B cell (primary cell): ENCODE results near the gene DBX1. TPM values are rescaled to one million over a fixed set of nuclear protein-coding genes. Genes with fewer than 3 reads are reported as not detected.

Source experiments
- ATAC-seq: fragments of 200-7000 bp; cut with Tn5 transposase; one replicate; pipeline ENCODE4 v1.10.0; 2021; ENCODE audit warnings: low read depth, mild to moderate bottlenecking, moderate number of reproducible peaks, moderate library complexity
- CTCF ChIA-PET: fragments of 350-600 bp; sonication (Branson Sonifier 250); formaldehyde crosslinking; loops from one replicate; lab custom pipeline; 2021; ENCODE audit warnings: antibody characterized with exemption, inconsistent platforms; lab: Charles Lee
- POLR2A ChIA-PET: fragments of 350-600 bp; sonication (Branson Sonifier 250); formaldehyde crosslinking; loops from one replicate; lab custom pipeline; 2021; ENCODE audit warnings: antibody characterized with exemption; lab: Charles Lee
- DNase-seq: peaks from one replicate; pipeline ENCODE4 v3.0.0; 2013
- H2AFZ ChIP-seq: 2 replicates; pipeline ENCODE4 v1.6.1; 2012; ENCODE audit warnings: mild to moderate bottlenecking, low read depth, low read length; ENCODE audit not compliant: insufficient read depth, poor library complexity, severe bottlenecking
- H3K27ac ChIP-seq, 2 donors: 1 replicate in 1 of 2; 2 replicates in 1 of 2; pipeline ENCODE4 v1.5.1; 2012 to 2013; ENCODE audit warnings: low read length in 2 of 2, mild to moderate bottlenecking in 2 of 2, moderate library complexity in 1 of 2
- H3K27me3 ChIP-seq, 4 experiments: fragments of 200-600 bp in 1 of 4; sonication (generic) in 1 of 4; replicated peaks in 1 of 4; 1 replicate in 2 of 4; 2 replicates in 2 of 4; pipeline versions ENCODE4 v1.6.1 to v1.7.0; 2013 to 2016; ENCODE audit warnings: low read length in 3 of 4, mild to moderate bottlenecking in 2 of 4, mixed read lengths in 1 of 4, moderate library complexity in 1 of 4; ENCODE audit not compliant: insufficient read depth in 4 of 4, control insufficient read depth in 3 of 4; ENCODE audit errors: control extremely low read depth in 1 of 4
- H3K36me3 ChIP-seq, 2 experiments: replicated peaks in 1 of 2; 1 replicate in 1 of 2; 2 replicates in 1 of 2; pipeline versions ENCODE4 v1.6.1 to v1.7.1; 2013; ENCODE audit warnings: low read length in 1 of 2; ENCODE audit not compliant: insufficient read depth in 2 of 2, control insufficient read depth in 1 of 2; ENCODE audit errors: control extremely low read depth in 1 of 2, extremely low read depth in 1 of 2
- H3K4me1 ChIP-seq, 2 donors: fragments of 200-600 bp in 1 of 2; sonication (generic) in 1 of 2; 1 replicate in 1 of 2; 2 replicates in 1 of 2; pipeline versions ENCODE4 v1.5.1 to v1.6.1; 2013 to 2017; ENCODE audit warnings: low read length in 2 of 2; ENCODE audit not compliant: control insufficient read depth in 2 of 2, insufficient read depth in 2 of 2
- H3K4me2 ChIP-seq: replicated peaks from 2 replicates; pipeline ENCODE3; 2012; ENCODE audit warnings: mild to moderate bottlenecking, low read depth, low read length; ENCODE audit not compliant: poor library complexity, severe bottlenecking
- H3K4me3 ChIP-seq, 5 experiments: fragments of 200-600 bp in 1 of 5; sonication (generic) in 1 of 5; 1 replicate in 3 of 5; 2 replicates in 2 of 5; pipeline versions ENCODE4 v1.5.1 to v1.7.0; 2011 to 2016; ENCODE audit warnings: low read length in 4 of 5, mild to moderate bottlenecking in 4 of 5, low read depth in 2 of 5, control low read depth in 1 of 5, moderate library complexity in 1 of 5; ENCODE audit not compliant: insufficient read depth in 1 of 5; ENCODE audit errors: control extremely low read depth in 1 of 5, extremely low read depth in 1 of 5
- H3K79me2 ChIP-seq: fragments of 200-600 bp; sonication (generic); one replicate; pipeline ENCODE4 v1.6.0; 2016; ENCODE audit warnings: low read length; ENCODE audit not compliant: control insufficient read depth, insufficient read depth
- H3K9ac ChIP-seq: fragments of 200-600 bp; sonication (generic); 2 replicates; pipeline ENCODE4 v1.6.1; 2017; ENCODE audit warnings: mild to moderate bottlenecking, low read length, moderate library complexity
- H3K9me3 ChIP-seq, 3 donors: one replicate each; pipeline versions ENCODE4 v1.6.1 to v1.7.1; 2013; ENCODE audit warnings: low read length in 2 of 3; ENCODE audit not compliant: control insufficient read depth in 2 of 3, insufficient read depth in 1 of 3; ENCODE audit errors: control extremely low read depth in 1 of 3
- H4K20me1 ChIP-seq: 2 replicates; pipeline ENCODE4 v1.6.0; 2012; ENCODE audit warnings: mild to moderate bottlenecking, low read length; ENCODE audit not compliant: insufficient read depth, control insufficient read depth, poor library complexity, severe bottlenecking
- H3K27ac Mint-ChIP-seq: one replicate; pipeline ENCODE4 v1.8.0; 2021; ENCODE audit warnings: mixed read lengths
- H3K27me3 Mint-ChIP-seq: one replicate; pipeline ENCODE4 v1.8.0; 2021; ENCODE audit warnings: mixed read lengths
- H3K4me1 Mint-ChIP-seq: one replicate; pipeline ENCODE4 v1.8.0; 2021; ENCODE audit warnings: mixed read lengths
- H3K4me3 Mint-ChIP-seq: one replicate; pipeline ENCODE4 v1.8.0; 2021; ENCODE audit warnings: mixed read lengths
- H3K9me3 Mint-ChIP-seq: one replicate; pipeline ENCODE4 v1.8.0; 2022; ENCODE audit warnings: mixed read lengths; ENCODE audit not compliant: insufficient read depth
- EZH2 ChIP-seq: IDR thresholded peaks from 2 replicates; pipeline ENCODE4 v1.6.1; 2012; ENCODE audit warnings: borderline replicate concordance, low read depth, mild to moderate bottlenecking, moderate library complexity, low read length; ENCODE audit not compliant: insufficient read depth, poor library complexity, severe bottlenecking
- intact Hi-C: fragments of 100-400 bp; cut with micrococcal nuclease; formaldehyde crosslinking; loops from one replicate; pipeline ENCODE4 v1.10.0; 2022
- polyA plus RNA-seq: library from polyadenylated mRNA; depleted of rRNA; stranded (reverse); fragments of >200 nt; gene quantifications from 2 replicates; pipeline ENCODE4 v1.2.3, GENCODE V29; 2012
- total RNA-seq, 2 donors: library from RNA; stranded (reverse); fragments of 120-200 nt in 1 of 2; gene quantifications; 1 replicate in 1 of 2; 2 replicates in 1 of 2; pipeline versions ENCODE4 v1.2.3 to v1.2.4, GENCODE V29; 2013 to 2022
- TF ChIP-seq, protein P1 (sequence below): fragments of 200-600 bp; IDR thresholded peaks from one replicate; pipeline ENCODE4 v1.8.0; 2022; ENCODE audit warnings: antibody characterized with exemption, mild to moderate bottlenecking

DBX1 gene
- total and polyA plus RNA-seq, 2 donors (not counting 1 experiment from before 2014, with no cell fraction given): not detected

DNA sequence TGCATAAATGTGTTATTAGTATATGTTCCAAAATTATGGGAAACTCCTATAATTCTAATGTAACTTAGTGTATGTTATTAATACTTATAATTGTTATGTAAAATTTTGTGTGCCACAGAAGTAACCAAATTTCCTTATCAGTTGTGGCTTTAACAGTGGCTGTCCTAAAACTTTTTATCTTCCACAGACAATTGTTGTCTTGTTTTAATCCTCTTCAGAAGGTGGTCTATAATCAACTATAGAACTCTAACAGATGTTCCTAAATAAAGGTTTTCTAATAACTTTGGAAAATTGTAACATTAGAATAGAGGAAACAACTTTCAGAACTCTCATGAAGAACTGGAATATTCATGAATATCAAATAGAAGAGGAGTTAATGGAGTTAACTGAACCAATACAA is 44.4 kb upstream of the DBX1 start:
- Mint-ChIP-seq H3K27ac (no peak overlapping the region), H3K4me1 (no peaks in the 10 kb centered on the region), H3K27me3 (peaks cover 39% of the 10 kb centered on the region), H3K9me3 (no peaks in the 10 kb centered on the region), H3K4me3 (no peak overlapping the region)
- H2AFZ ChIP-seq: no peak overlapping the region
- DNase-seq (no peak), ATAC-seq (no peak)
- POLR2A ChIA-PET: no interaction called here
- intact Hi-C loops: no loop called here
- CTCF ChIA-PET: no interaction called here
- H4K20me1 ChIP-seq: no peaks in the 10 kb centered on the region
- no peak overlapping the region for H3K27ac ChIP-seq
- peaks cover 0 to 34% (median 12%) of the 10 kb centered on the region in 4 experiments for H3K27me3 ChIP-seq
- H3K4me3 ChIP-seq: no peak overlapping the region
- H3K4me2 ChIP-seq: no peak overlapping the region
- H3K9ac ChIP-seq: no peak overlapping the region
- H3K9me3 ChIP-seq: peaks cover 0 to 8% (median 0%) of the 10 kb centered on the region in 3 donors
- H3K4me1 ChIP-seq: no peaks in the 10 kb centered on the region
- no peaks in the 10 kb centered on the region for H3K79me2 ChIP-seq
- TF ChIP-seq EZH2: no peak
- TF ChIP-seq, protein P1, sequence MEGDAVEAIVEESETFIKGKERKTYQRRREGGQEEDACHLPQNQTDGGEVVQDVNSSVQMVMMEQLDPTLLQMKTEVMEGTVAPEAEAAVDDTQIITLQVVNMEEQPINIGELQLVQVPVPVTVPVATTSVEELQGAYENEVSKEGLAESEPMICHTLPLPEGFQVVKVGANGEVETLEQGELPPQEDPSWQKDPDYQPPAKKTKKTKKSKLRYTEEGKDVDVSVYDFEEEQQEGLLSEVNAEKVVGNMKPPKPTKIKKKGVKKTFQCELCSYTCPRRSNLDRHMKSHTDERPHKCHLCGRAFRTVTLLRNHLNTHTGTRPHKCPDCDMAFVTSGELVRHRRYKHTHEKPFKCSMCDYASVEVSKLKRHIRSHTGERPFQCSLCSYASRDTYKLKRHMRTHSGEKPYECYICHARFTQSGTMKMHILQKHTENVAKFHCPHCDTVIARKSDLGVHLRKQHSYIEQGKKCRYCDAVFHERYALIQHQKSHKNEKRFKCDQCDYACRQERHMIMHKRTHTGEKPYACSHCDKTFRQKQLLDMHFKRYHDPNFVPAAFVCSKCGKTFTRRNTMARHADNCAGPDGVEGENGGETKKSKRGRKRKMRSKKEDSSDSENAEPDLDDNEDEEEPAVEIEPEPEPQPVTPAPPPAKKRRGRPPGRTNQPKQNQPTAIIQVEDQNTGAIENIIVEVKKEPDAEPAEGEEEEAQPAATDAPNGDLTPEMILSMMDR: no peak
- no peaks in the 10 kb centered on the region for H3K36me3 ChIP-seq

DNA sequence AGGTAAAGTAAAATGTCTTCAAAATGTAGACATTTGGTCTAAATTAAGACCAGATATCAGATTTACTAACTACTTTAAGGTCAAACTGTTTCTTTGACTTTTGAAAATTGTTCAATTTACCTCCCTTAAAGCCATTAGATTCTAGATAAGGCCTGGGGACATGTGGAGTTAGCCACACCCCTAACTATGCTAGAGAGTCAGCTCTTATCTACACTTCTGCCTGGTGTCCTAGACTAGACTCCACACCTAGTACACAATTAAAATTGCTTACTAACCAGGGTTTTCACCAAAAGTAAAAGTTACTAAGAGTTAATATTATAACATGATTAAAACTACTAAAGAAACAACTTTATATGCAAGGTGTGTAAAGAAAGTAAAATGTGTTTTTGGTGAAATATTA is 43.6 kb upstream of the DBX1 start:
- no peak overlapping the region for H3K4me3 ChIP-seq
- no peak overlapping the region for H3K27ac ChIP-seq
- no peak overlapping the region for H2AFZ ChIP-seq
- no peaks in the 10 kb centered on the region for H3K4me1 Mint-ChIP-seq
- DNase-seq: no peak
- peaks cover 0 to 28% (median 6%) of the 10 kb centered on the region in 4 experiments for H3K27me3 ChIP-seq
- H3K4me1 ChIP-seq: no peaks in the 10 kb centered on the region
- CTCF ChIA-PET: no interaction called here
- no peaks in the 10 kb centered on the region for H3K79me2 ChIP-seq
- no peak overlapping the region for H3K4me3 Mint-ChIP-seq
- intact Hi-C loops: no loop called here
- peaks cover 33% of the 10 kb centered on the region for H3K27me3 Mint-ChIP-seq
- H3K9me3 Mint-ChIP-seq: no peaks in the 10 kb centered on the region
- H3K9ac ChIP-seq: no peak overlapping the region
- H3K36me3 ChIP-seq: no peaks in the 10 kb centered on the region
- H3K27ac Mint-ChIP-seq: no peak overlapping the region
- H3K4me2 ChIP-seq: no peak overlapping the region
- ATAC-seq: no peak
- H4K20me1 ChIP-seq: no peaks in the 10 kb centered on the region
- TF ChIP-seq, protein P1: no peak
- no peak for TF ChIP-seq EZH2
- POLR2A ChIA-PET: no interaction called here
- peaks cover 0 to 8% (median 0%) of the 10 kb centered on the region in 3 donors for H3K9me3 ChIP-seq
